GM20431 (cell line): Measurements from ENCODE around the gene FAM200A.
"Not testable (repeated sequence)": the region's sequence is repeated elsewhere in the genome, so short reads cannot be mapped to it uniquely, and the experiment has no call there.

ENCODE experiments used
- in situ Hi-C: fragments of 300-500 bp; cut with MseI, MboI; formaldehyde crosslinking; loops from one replicate; pipeline ENCODE4 v1.15.0; 2020; ENCODE audit warnings: low sequenced_read_pairs; ENCODE audit not compliant: unreplicated experiment

The FAM200A gene

GRCh38 chr7:99560834-99561736, 9.2 kb upstream of the FAM200A start:
- in situ Hi-C loops = no loop called here

- in situ Hi-C loops = no loop called here
Observed at GRCh38 chr7:99559175-99559915, 7.4 kb upstream of the FAM200A start.

- in situ Hi-C loops = no loop called here
Observed at GRCh38 chr7:99558306-99559174, 6.6 kb upstream of the FAM200A start, which contains the start of gene ZNF655. ZNF655 (plus strand) TSS chr7:99558642; CDS start chr7:99560560, 1,918 bp downstream.

DNA sequence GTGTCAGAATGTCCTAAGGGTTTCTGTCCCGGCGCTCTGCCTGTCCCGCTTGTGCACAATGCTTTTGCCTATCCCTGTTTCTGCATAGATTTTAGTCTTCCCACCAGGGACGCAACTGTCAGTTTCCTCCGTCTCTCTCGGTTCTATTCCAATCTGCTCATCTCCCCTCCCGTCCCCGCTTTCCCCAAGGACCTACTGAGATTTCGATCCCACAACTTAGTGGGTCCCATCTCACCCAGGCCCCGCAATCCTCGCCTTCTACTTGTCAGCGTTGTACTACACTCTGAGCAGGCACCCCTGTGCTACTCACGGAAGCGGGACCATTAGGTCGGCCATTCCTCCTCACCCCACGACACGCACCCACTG, 6.0 kb upstream of the FAM200A start:
- in situ Hi-C loops = no loop called here

GRCh38 chr7:99557196-99557607, 5.3 kb upstream of the FAM200A start:
- in situ Hi-C loops = no loop called here

- in situ Hi-C loops = no loop called here
Observed at GRCh38 chr7:99554939-99555338, 3.0 kb upstream of the FAM200A start.

- in situ Hi-C loops = no loop called here
Observed at GRCh38 chr7:99553039-99553438, 1.1 kb upstream of the FAM200A start.

DNA sequence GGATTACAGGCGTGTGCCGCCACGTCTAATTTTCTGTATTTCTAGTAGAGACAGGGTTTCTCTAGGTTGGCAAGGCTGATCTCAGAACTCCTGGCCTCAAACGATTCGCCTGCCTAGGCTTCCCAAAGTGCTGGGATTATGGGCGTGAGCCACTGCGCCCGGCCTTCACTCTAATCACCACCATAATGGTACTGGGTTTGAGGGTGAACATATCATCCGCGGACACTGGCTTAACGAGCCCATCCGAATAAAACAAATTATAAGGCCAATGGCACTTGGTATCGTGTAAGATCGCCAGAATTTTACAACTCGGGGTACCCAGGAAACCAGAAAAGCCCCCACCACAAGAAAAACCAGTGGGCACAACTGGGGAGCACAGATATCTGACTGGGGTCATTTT, 580 bp downstream of the FAM200A start:
- in situ Hi-C loops = no loop called here

DNA sequence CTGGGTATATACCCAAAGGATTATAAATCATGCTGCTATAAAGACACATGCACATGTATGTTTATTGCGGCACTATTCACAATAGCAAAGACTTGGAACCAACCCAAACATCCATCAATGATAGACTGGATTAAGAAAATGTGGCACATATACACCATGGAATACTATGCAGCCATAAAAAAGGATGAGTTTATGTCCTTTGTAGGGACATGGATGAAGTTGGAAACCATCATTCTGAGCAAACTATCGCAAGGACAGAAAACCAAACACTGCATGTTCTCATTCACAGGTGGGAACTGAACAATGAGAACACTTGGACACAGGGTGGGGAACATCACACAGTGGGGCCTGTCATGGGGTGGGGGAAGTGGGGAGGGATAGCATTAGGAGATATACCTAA, 2.4 kb downstream of the FAM200A start:
- in situ Hi-C loops = not testable (repeated sequence)

DNA sequence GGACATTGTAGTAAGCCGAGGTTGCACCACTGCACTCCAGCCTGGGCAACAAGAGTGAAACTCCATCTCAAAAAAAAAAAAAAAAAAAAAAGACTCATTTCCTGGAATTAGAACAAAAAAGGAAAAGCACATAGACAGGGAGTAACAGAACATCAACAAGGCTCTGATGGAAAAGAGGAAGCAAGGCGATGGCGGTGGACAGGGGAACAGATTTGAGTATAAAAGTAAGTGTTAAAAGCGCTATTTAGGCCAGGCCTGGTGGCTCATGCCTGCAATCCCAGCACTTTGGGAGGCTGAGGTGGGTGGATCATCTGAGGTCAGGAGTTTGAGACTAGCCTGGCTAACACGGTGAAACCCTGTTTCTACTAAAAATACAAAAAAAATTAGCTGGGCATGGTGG, 6.6 kb downstream of the FAM200A start:
- in situ Hi-C loops = not testable (repeated sequence)

DNA sequence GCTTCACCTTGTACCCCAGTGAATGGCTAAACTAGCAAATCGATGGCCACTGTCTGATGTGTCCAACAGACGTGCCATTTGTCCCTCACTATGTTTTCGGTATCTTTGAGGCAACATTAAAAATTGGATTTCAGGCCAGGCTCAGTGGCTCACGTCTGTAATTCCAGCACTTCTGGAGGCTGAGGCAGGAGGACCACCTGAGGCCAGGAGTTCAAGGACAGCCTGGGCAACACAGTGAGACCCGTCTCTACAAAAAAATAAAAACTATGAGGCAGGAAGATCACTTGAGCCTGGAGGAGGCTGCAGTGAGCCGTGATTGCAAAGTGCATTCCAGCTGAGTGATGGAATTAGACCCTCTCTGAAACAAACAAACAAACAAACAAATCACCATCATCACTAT, 8.0 kb downstream of the FAM200A start:
- in situ Hi-C loops = no loop called here

DNA sequence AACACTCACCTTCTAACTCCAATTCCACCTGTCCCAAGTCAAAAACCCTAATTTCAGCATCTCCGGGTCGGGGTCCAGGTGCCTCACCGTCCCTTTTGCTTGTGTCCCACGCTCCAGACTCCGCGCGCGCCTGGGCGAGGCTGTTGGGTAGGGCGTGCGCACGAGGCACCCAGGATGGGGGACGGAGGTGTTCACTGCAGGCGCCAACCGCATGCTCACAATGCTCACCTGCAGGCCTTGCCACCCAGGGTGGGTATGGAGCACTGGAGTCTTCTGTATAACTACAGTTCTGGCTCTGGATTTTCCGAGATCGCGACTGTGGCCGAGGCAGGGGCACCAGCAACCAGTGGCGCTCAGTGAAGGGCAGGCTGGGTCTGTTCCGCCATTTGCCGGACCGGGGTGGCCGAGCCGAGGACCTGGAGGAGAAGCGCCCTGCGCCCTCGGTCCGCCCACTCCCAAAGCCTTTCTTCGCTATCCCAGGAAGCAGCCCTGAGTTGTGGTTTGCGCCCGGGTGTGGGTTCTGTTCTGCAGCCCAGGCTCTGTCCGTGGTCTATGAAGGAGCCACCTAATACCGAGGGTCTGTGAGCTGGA, 8.7 kb downstream of the FAM200A start:
- in situ Hi-C loops = no loop called here

GRCh38 chr7:99541212-99541611, 10.7 kb downstream of the FAM200A start:
- in situ Hi-C loops = no loop called here

DNA sequence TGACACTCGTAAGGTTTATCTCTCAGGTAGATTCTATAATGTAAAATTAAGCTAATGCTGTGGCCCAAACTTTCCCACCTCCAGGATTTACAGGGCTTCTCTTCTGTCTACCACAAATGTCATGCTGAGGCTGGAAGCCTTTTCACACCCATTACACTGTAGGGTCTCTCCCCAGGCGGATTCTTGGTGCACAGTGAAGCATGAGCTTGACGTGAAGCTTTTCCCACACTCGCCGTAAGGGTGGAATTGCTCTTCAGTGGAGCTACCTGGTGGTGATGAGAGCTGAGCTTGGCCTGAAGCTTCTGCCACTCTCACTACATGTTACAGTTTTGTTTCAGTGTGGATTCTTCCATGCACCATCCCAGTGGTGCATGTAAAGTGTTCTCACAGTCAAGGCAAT, 11.4 kb downstream of the FAM200A start:
- in situ Hi-C loops = no loop called here

- in situ Hi-C loops = no loop called here
Observed at GRCh38 chr7:99539213-99539811, 12.6 kb downstream of the FAM200A start.

- in situ Hi-C loops = no loop called here
Observed at GRCh38 chr7:99535667-99536066, 16.2 kb downstream of the FAM200A start.

GRCh38 chr7:99531354-99531765, 20.6 kb downstream of the FAM200A start:
- in situ Hi-C loops = no loop called here

DNA sequence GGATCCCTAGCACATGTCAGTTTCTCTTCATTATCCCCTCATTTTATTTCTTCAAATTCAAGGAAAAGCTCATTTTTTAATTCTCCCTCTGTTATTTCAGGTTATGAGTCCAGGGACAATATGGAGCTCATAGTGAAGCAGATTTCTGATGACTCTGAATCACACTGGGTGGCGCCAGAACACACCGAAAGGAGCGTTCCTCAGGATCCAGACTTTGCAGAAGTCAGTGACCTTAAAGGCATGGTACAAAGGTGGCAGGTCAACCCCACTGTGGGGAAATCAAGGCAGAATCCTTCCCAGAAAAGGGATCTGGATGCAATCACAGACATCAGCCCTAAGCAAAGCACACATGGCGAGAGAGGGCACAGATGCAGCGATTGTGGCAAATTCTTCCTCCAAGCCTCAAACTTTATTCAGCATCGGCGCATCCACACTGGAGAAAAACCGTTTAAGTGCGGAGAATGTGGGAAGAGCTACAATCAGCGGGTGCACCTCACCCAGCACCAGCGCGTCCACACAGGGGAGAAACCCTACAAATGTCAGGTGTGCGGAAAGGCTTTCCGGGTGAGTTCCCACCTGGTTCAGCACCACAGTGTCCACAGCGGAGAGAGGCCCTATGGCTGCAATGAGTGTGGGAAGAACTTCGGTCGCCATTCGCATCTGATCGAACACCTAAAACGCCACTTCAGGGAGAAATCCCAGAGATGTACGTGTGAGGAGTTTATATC, 26.0 kb downstream of the FAM200A start:
- in situ Hi-C loops = no loop called here

DNA sequence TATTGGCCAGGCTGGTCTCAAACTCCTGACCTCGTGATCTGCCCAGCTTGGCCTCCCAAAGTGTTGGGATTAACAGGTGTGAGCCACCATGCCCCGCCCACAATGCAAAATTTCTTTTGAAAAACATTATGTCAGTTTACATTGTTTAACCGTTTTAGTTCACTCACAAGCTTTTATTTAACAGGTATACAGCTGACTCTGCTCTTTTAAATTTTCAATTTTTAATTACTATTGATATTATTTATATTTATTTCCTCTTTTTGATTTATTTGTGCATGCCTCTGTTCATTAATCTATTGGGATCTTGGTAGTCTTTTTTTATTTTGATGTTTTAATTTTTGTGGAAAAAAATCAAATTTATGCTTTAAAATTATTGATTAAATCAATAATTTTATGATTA, 30.5 kb downstream of the FAM200A start:
- in situ Hi-C loops = no loop called here
